HG02884 (cell line): Measurements from ENCODE around the gene MFSD12.

ENCODE experiments used
- ATAC-seq: cut with Tn5 transposase; IDR thresholded peaks from one replicate; pipeline ENCODE4 v1.9.1; 2021; ENCODE audit warnings: mild to moderate bottlenecking, moderate library complexity; ENCODE audit not compliant: unreplicated experiment

The MFSD12 gene

DNA sequence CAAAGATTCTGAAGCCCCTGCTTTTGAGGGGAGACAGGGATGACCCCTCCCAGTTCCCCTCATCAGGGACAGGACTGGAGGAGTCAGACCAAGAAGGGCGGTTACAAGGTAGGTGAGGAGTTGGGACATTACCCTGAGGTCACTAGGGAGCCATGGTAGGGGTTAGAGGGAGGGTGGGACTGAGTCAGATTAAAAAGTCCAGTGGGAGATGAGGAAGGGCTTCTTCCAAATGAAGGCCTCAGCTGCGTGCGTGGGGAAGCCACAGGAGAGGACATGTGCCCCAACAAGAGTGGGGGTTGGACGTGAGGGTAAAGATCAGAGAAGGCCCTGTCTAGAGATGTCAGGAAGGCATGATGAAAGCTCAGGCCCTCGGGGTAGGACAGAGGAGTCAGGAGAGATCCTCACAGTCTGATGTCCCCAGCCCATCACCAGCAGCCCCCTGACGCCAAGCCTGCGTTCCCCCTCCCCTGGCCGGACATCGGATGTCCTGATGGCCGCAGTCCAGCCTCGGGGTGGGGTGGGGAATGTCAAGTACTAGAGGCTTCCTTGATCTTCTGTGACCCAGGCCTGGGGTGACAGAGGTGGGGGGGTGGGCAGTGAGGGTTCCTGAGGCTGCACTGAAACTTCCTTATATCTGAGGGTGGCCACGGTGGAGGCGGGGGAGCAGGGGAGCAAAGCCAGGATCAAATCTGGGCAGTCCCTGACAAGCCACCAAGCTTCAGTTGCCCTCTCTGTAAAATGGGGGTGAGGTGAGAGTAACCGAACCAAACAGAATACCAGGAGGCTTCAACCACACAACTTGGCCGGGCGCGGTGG is 6.5 kb upstream of the MFSD12 start:
- no peak for ATAC-seq

DNA sequence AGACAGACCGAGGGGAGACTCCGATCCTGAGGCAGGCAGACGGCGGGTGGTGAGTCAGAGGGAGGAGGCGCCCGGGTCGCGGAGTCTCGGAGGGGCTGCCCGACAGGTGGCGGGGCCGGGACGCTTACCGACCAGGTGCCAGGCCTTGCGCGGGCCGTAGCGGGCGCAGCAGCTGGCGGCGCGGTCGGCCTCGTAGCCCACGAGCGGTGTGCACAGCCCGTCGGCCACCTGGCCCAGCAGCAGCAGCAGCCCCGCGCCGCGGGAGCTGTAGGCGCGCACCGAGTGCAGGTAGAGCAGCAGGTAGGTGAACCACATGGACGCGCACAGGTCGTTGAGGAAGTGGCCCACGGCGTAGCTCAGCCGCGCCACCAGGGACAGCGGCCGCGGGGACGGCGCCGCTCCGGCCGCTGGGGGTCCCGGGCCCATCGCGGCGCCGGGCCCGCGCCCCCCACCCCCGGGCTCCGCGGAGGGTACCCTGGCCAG is 367 bp downstream of the MFSD12 start:
- ATAC-seq: peak; percentile 22

GRCh38 chr19:3556423-3556977 is 886 bp downstream of the MFSD12 start:
- no peak for ATAC-seq

DNA sequence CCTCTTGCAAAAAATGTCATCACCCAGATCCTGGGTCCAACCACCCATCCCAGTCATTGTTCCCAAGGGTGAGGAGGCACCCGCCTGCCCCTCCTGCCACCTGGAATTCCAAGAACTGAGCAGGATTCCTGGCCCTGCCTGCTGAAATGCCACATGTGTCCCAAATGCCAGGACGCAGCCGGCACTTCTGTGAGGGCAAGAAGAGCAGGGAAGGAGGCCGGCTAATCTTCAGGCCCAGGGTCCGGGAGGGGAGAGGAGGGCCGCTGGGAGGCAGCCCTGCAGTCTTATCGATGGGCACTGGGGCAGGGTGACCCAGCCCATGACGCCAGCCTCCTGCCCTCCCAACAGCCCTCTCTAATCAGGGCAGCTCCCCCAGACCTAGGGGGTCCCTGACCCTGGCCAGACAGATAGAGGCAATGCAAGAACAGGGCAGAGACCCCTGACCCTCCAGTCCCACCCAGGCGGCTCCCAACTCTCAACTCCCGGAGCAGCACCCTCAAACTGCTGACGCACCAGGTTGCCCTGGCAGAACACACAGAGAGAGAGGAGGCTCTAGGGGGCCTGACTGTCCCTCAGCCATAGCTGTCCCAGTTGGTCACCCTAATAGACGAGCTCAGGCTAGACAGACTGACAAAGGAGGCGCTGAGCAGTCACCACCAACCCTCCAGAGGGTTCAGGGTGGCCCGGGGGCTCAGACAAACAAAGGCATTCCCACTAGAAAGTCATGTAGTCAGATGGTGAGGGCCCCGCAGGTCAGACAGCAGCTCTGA is 1.5 kb downstream of the MFSD12 start:
- ATAC-seq: no peak

GRCh38 chr19:3554254-3555083 is 2.9 kb downstream of the MFSD12 start:
- ATAC-seq: no peak

- ATAC-seq: no peak
Measured at GRCh38 chr19:3551792-3552095, 5.6 kb downstream of the MFSD12 start.

- no peak for ATAC-seq
Measured at GRCh38 chr19:3550947-3551791, 6.2 kb downstream of the MFSD12 start.

GRCh38 chr19:3549816-3550215 is 7.6 kb downstream of the MFSD12 start:
- no peak for ATAC-seq

- ATAC-seq: no peak
Measured at GRCh38 chr19:3548606-3549005, 8.8 kb downstream of the MFSD12 start.

DNA sequence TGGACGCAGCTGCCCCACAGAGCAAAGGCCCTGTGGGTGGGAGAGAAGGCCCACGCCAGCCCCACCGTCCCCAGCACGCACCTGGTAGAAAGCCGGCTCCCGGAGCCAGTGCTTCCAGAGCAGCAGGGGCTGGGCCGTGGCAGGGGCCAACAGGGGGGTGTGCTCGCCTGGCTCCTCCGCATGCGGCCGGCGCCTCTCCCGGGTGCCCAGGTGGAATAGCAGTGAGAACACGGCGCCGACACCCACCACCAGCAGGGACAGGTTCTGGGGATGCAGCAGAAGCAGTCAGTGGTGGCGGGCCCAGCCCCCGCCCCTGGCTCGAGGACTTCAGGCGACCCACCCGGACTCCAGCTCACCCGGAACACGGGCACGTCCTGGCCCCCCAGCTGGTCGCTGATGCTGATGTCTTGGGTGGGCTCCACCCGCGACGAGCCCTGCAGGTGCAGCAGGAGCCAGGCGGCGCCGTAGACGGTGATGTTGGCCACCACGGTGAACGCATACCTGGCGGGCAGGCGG is 9.6 kb downstream of the MFSD12 start:
- ATAC-seq: no peak

DNA sequence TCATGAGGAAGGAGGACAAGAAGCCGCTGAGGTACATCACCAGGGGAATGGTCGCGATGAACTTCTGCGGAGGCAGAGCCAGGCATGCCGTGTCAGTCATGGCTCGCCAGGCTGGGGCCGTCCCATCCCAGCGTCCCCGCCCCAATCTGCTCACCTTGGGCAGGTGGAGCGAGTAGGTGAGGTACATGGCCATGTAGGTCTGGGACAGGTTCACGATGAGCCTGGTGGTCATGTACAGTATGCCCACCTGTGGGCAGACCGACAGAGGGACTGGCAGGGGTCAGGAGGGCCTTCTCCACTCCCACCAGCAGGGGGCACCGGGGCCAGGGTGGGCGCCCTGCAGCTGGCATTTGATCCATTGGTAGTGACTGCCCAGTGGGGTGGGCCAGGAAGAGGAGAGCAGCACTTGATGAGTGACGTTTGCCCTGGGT is 10.1 kb downstream of the MFSD12 start:
- no peak for ATAC-seq

DNA sequence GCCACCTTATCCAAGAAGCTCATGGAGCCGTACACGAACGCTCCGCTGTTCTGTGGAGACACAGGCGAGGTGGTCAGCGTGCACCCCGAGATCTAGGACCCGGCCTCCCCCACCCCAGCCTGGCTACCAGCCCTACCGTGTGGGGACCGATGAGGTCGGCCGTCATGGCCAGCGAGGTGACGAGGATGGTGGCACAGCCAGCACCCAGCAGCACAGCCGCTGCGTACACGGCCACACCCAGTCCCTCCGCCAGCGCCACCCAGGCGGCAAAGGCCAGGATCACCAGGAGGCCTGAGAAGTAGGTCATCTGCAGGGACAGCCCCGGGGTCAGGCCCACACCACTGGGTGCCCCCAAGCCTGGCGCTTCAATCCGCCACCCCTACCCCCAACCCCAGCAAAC is 11.3 kb downstream of the MFSD12 start:
- no peak for ATAC-seq

GRCh38 chr19:3545669-3546034 is 11.7 kb downstream of the MFSD12 start:
- no peak for ATAC-seq

- no peak for ATAC-seq
Measured at GRCh38 chr19:3544742-3545668, 12.4 kb downstream of the MFSD12 start.

- no peak for ATAC-seq
Measured at GRCh38 chr19:3544058-3544376, 13.4 kb downstream of the MFSD12 start.

DNA sequence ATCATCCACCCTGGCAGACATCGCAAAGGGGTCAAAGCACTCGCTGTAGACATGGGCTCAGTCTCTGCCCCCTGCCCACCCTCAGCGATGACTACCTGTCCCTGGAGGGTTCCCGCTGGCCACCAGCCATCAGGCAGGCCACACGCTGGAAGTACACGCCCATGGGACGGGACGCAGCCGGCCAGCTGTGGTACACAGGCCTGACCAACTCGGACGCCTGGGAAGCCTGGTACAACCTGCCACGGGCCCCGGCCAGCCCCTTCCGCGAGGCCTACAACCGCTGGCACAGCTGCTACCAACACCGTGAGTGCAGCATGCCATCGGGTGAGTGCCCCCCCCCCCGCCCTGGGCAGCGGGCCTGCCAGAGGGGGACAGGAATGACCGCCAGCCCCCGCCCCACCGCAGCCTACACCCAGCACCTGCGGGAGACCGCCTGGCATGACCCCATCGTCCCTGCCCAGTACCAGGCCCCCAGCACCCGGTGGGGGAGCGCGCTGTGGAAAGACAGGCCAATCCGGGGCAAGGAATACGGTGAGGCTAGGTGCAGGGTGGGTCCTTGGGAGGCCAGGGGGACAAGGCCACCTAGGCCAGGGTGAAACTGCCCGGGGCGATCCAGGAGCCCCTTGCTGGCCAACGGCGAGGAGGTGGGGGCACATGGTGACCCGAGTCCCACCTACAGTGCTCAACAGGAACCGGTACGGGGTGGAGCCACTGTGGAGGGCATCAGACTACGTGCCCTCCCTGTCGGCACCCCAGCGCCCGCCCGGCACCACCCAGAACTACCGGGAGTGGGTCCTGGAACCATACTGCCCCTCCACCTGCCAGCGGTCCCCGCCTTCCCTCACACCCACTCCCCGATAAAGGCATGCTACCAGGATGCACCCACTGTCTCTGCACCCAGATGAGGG is 14.0 kb downstream of the MFSD12 start:
- no peak for ATAC-seq

- ATAC-seq: no peak
Measured at GRCh38 chr19:3539756-3540118, 17.6 kb downstream of the MFSD12 start.
